GM06990 (cell line): ENCODE results near the gene FXYD6.

Experiments used
- DNase-seq: peaks from one replicate; pipeline ENCODE4 v3.0.0-alpha.2; 2011; ENCODE audit not compliant: insufficient read length; ENCODE audit errors: extremely low read depth
- H3K27me3 ChIP-seq: replicated peaks from 2 replicates; pipeline ENCODE4 v1.6.0; 2011; ENCODE audit warnings: low read length; ENCODE audit not compliant: control insufficient read depth, insufficient read depth
- H3K36me3 ChIP-seq: 2 replicates; pipeline ENCODE4 v1.5.1; 2011; ENCODE audit warnings: low read length; ENCODE audit not compliant: control insufficient read depth, insufficient read depth
- H3K4me3 ChIP-seq: replicated peaks from 2 replicates; pipeline ENCODE4 v1.5.1; 2011; ENCODE audit warnings: low read depth, mild to moderate bottlenecking, control low read depth, low read length
- TF ChIP-seq, protein P1 (sequence below): IDR thresholded peaks from 2 replicates; pipeline ENCODE4 v1.5.1; 2011; ENCODE audit warnings: low read length, control low read depth, mild to moderate bottlenecking, inconsistent platforms; ENCODE audit not compliant: insufficient read depth, poor library complexity, severe bottlenecking

Gene FXYD6

DNA sequence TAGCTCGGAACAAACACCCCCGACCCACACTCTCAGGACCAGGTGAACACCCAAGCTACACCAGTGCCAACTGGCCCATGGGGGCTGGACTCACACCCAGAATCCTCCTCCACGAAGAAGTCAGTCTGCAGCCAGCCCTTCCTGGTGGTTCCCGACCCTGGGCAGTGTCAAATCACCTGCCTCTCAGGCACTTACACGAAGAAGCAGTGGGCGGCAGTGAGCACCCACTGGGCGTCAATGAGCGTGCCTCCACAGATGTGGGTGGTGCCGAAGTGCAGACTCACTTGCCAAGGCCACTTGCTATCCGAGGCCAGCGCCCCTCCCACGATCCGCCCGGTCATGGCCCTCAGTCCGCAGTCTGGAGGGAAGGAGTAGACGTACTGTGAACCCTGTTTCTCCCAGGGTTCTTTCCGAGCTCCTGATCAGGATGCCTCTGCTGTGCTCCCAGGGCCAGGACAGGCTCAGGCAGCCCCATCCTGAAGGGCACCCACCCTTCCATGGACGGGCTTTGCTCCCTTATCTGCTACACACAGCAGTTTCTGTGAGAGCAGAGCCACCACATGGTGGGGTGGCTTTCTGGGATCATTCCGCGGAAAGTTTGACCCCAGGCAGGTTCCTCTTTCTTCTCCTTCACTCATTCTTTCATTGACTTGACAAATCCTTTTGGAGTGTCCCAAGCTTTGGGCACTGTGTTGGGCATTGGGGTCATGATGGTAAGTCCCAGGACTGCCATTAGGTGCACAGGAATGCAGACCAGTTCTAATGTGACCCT lies 33.3 kb upstream of the FXYD6 start:
- TF ChIP-seq, protein P1, sequence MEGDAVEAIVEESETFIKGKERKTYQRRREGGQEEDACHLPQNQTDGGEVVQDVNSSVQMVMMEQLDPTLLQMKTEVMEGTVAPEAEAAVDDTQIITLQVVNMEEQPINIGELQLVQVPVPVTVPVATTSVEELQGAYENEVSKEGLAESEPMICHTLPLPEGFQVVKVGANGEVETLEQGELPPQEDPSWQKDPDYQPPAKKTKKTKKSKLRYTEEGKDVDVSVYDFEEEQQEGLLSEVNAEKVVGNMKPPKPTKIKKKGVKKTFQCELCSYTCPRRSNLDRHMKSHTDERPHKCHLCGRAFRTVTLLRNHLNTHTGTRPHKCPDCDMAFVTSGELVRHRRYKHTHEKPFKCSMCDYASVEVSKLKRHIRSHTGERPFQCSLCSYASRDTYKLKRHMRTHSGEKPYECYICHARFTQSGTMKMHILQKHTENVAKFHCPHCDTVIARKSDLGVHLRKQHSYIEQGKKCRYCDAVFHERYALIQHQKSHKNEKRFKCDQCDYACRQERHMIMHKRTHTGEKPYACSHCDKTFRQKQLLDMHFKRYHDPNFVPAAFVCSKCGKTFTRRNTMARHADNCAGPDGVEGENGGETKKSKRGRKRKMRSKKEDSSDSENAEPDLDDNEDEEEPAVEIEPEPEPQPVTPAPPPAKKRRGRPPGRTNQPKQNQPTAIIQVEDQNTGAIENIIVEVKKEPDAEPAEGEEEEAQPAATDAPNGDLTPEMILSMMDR = no peak
- no peaks in the 10 kb centered on the region for H3K36me3 ChIP-seq
- no peak for DNase-seq
- H3K27me3 ChIP-seq = no peaks in the 10 kb centered on the region; the same call in 1 of the 2 replicates
- H3K4me3 ChIP-seq = no peak overlapping the region

- H3K27me3 ChIP-seq = no peaks in the 10 kb centered on the region; the same call in 1 of the 2 replicates
- TF ChIP-seq, protein P1 = no peak
- H3K4me3 ChIP-seq = no peak overlapping the region
- H3K36me3 ChIP-seq = no peaks in the 10 kb centered on the region
- no peak for DNase-seq
These were observed 32.6 kb upstream of the FXYD6 start for GRCh38 chr11:117908959-117909610.

DNA sequence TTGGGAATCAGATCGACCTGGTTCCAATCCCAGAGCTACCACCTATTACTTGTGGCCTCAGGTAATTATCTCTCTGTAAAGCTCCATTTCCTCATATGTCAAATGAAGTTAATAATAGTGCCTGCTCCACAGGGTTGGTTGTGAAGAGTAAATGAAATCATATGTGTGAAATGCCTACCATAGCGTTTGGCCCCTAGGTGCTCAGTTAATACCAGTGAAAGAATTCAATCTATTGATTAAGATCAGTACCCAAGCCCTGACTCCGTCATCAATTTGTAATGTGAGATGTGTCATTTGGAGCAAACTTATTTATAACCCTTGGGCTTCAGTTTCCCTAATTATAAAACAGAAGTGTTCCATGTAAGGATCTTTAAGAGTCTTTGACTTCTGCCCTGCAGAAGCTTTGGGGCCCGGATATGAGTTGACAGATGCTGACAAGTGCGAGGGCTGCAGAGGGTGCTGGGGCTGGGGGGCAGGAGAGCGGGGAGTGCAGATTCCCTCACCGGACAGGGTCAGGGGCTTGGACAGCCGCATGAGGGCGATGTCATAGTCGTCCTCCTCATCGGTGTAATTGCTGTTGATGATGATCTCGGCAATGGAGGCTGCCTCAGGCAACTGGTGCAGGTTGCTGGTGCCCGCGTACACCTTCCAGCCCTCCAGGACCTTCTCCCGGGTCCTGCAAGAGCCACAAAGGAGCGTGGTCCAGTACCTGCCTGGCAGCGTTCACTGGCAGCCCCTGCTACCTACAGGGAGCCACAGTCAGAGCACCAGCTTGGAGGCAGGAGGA lies 31.8 kb upstream of the FXYD6 start:
- no peaks in the 10 kb centered on the region for H3K36me3 ChIP-seq
- H3K4me3 ChIP-seq = no peak overlapping the region
- TF ChIP-seq, protein P1 = no peak
- no peaks in the 10 kb centered on the region for H3K27me3 ChIP-seq
- no peak for DNase-seq

DNA sequence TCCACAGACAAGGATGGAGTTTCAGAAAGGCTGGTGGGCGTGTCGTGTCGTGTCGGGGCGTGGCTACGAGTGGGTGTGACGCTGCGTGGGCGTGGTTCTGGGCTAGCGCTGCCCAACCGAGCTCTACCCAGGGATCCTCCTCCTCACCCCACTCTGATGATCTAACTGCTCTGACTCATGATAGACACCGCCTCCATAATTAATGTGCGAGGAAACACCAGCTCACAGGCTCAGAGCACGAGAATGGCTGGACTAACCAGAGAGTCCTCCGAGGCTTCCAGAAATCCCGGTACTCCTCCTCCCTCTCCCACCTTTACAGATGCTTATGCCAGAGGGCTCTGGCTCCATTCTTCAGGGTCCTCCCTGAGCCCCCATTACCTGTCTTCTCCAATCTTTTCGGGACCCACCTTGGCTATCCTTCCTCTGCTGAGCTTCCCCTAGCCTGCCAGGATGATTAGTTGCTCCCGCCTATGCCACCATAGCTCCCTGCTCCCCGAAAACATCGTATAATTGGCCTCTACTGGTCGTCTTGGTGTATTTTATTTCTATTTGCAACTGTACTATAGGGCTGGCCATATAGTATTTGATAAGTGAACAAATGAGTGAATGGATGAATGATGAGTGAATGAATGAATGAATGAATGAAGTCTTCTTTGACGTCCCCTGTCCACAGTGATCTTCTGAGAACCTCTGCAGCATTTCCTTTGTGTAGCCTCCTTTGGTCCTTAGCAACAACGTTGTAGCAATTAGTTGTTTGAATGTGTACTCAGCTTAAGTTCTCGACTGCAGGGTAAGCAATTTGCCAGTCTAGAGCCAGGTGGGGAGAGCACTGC lies 31.0 kb upstream of the FXYD6 start:
- TF ChIP-seq, protein P1 = no peak
- Histone ChIP-seq H3K27me3 (no peaks in the 10 kb centered on the region), H3K36me3 (no peaks in the 10 kb centered on the region), H3K4me3 (no peak overlapping the region)
- DNase-seq = peak; percentile 74

- Histone ChIP-seq H3K36me3 (no peaks in the 10 kb centered on the region), H3K4me3 (no peak overlapping the region), H3K27me3 (no peaks in the 10 kb centered on the region)
- DNase-seq = no peak
- TF ChIP-seq, protein P1 = no peak
These were observed 30.3 kb upstream of the FXYD6 start for GRCh38 chr11:117906710-117907109.
